Mucosa of stomach (tissue), 1 donor: ENCODE data around the gene TPP2.

Experiments used
- H3K27me3 ChIP-seq: one replicate; pipeline ENCODE4 v1.7.0; 2013; ENCODE audit warnings: mild to moderate bottlenecking, low read length; ENCODE audit not compliant: control insufficient read depth, insufficient read depth
- H3K36me3 ChIP-seq: one replicate; pipeline ENCODE4 v1.7.0; 2013; ENCODE audit warnings: low read length; ENCODE audit not compliant: control insufficient read depth, insufficient read depth
- H3K4me1 ChIP-seq: one replicate; pipeline ENCODE4 v1.7.0; 2013; ENCODE audit warnings: mild to moderate bottlenecking, low read length; ENCODE audit not compliant: control insufficient read depth, insufficient read depth
- H3K4me3 ChIP-seq: one replicate; pipeline ENCODE4 v1.7.0; 2013; ENCODE audit warnings: low read length
- H3K9ac ChIP-seq: one replicate; pipeline ENCODE4 v1.7.0; 2013; ENCODE audit warnings: mild to moderate bottlenecking, low read length, moderate library complexity
- H3K9me3 ChIP-seq: one replicate; pipeline ENCODE4 v1.7.0; 2013; ENCODE audit warnings: mild to moderate bottlenecking, low read length, moderate library complexity; ENCODE audit not compliant: control insufficient read depth
- donor health status: Pancreatic carcinoma.

Gene TPP2

GRCh38 chr13:102724923-102725322 lies 128.1 kb downstream of the TPP2 start:
- H3K9ac ChIP-seq, result no peak overlapping the region
- no peaks in the 10 kb centered on the region for H3K36me3 ChIP-seq
- no peak overlapping the region for H3K4me3 ChIP-seq
- no peaks in the 10 kb centered on the region for H3K9me3 ChIP-seq
- no peaks in the 10 kb centered on the region for H3K4me1 ChIP-seq
- H3K27me3 ChIP-seq, result no peaks in the 10 kb centered on the region

- Histone ChIP-seq H3K9ac (no peak overlapping the region), H3K4me1 (no peaks in the 10 kb centered on the region), H3K4me3 (no peak overlapping the region), H3K9me3 (no peaks in the 10 kb centered on the region), H3K36me3 (no peaks in the 10 kb centered on the region), H3K27me3 (no peaks in the 10 kb centered on the region)
Measured at GRCh38 chr13:102726430-102726829, 129.6 kb downstream of the TPP2 start.
